ENCODE measurements around the gene RNASEH1. TPM values are rescaled to one million over a fixed set of nuclear protein-coding genes. Genes with fewer than 3 reads are reported as not detected.
A peak's percentile ranks its signal among the peaks of the same experiment; 100 is the strongest.

Gene RNASEH1
- total and polyA plus RNA-seq, 2 of the 13 experiments (the other 11 are each of a cell fraction or from before 2014, with no cell fraction given): 14.5 to 57.4 TPM

- TF ChIP-seq, protein P1, sequence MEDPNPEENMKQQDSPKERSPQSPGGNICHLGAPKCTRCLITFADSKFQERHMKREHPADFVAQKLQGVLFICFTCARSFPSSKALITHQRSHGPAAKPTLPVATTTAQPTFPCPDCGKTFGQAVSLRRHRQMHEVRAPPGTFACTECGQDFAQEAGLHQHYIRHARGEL (CRISPR knock-in tag; IDR thresholded peaks at IDR 0.05): no peak
- TF ChIP-seq ZNF570 (CRISPR knock-in tag; IDR thresholded peaks at IDR 0.05; ENCODE audit: borderline replicate concordance) (no peak), TAF1 (CRISPR knock-in tag; IDR thresholded peaks at IDR 0.05) (peak; percentile 51; the same call in 1 of the 2 replicates), ZNF318 (CRISPR knock-in tag; IDR thresholded peaks at IDR 0.05) (no peak), ZNF30 (CRISPR knock-in tag; IDR thresholded peaks at IDR 0.05) (no peak), HHEX (CRISPR knock-in tag; IDR thresholded peaks at IDR 0.05) (no peak), ZNF263 (CRISPR knock-in tag; IDR thresholded peaks at IDR 0.05) (no peak), MZF1 (CRISPR knock-in tag; IDR thresholded peaks at IDR 0.05; ENCODE audit: borderline replicate concordance) (no peak), PHF21A (CRISPR knock-in tag; IDR thresholded peaks at IDR 0.05) (no peak), ZNF543 (CRISPR knock-in tag; IDR thresholded peaks at IDR 0.05) (no peak), HMG20A (CRISPR knock-in tag; IDR thresholded peaks at IDR 0.05; ENCODE audit: borderline replicate concordance) (no peak; the same call in 1 of the 2 replicates), KMT2B (CRISPR knock-in tag; IDR thresholded peaks at IDR 0.05) (no peak), MTF2 (CRISPR knock-in tag; IDR thresholded peaks at IDR 0.05; ENCODE audit: borderline replicate concordance) (no peak), SNAPC2 (CRISPR knock-in tag; IDR thresholded peaks at IDR 0.05) (no peak), NFIB (CRISPR knock-in tag; IDR thresholded peaks at IDR 0.05; ENCODE audit: borderline replicate concordance) (no peak), NFE2 (CRISPR knock-in tag; IDR thresholded peaks at IDR 0.05) (no peak), HNRNPK (IDR thresholded peaks at IDR 0.05; ENCODE audit: low read depth, low read length, poor library complexity, severe bottlenecking) (peak; percentile 69), TOPORS (CRISPR knock-in tag; IDR thresholded peaks at IDR 0.05) (no peak), MLXIP (CRISPR knock-in tag; IDR thresholded peaks at IDR 0.05; ENCODE audit: borderline replicate concordance) (no peak)
These were observed 47.1 kb upstream of the RNASEH1 start (continued) for GRCh38 chr2:3604991-3605961.

Measured in HepG2 (cell line).